Measurements from ENCODE around the gene ZNF3. TPM values are rescaled to one million over a fixed set of nuclear protein-coding genes. Genes with fewer than 3 reads are reported as not detected.

Gene ZNF3
- total RNA-seq, 2 donors from 2014 or later: 16.9 to 46.5 TPM

DNA sequence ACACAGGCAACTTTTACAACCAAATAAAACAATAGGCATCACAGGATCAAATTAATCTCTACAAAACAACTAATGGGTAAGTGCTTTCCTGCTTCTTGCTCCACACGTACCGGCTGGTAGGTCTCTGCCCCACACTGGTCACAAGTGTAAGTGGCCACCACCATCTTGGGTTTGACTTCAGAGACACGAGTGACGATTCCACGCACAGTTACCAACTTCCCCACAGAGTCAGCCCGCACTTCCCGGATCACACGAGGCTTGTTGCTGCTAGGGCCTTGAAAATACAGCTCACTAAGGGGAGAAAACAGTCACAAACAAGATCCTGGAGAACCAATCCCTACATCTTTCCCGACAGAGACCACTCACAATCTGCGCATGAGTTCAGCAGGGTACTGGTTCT, 17.4 kb upstream of the ZNF3 start:
- no peaks in the 10 kb centered on the region for H3K27me3 ChIP-seq
- H3K9me3 ChIP-seq: no peaks in the 10 kb centered on the region
- H3K4me3 ChIP-seq: no peak overlapping the region
- H3K36me3 ChIP-seq (replicated peaks in 1 of 2; ENCODE audit: insufficient read depth in 1 of 2, low read depth in 2 of 2): peaks cover 20 to 27% of the 10 kb centered on the region in 2 donors
- H3K4me1 ChIP-seq: peaks cover 27% of the 10 kb centered on the region
- ATAC-seq (no peak), DNase-seq (no peak)
- no peak overlapping the region for H3K27ac ChIP-seq
- no peak for TF ChIP-seq POLR2A (IDR thresholded peaks at IDR 0.05)
- no peak for TF ChIP-seq CTCF (IDR thresholded peaks at IDR 0.05)
- intact Hi-C loops (cut with DNase I): no loop called here
- WGBS, 2 donors: 80 to 83% methylated on average over 10 of the region's 10 CpGs

GRCh38 chr7:100095704-100096103, 14.2 kb upstream of the ZNF3 start:
- WGBS, 2 donors: 79 to 97% methylated on average over 16 to 17 of the region's 17 CpGs
- Histone ChIP-seq H3K4me1 (peaks cover 14% of the 10 kb centered on the region), H3K27me3 (no peaks in the 10 kb centered on the region), H3K36me3 (replicated peaks in 1 of 2; ENCODE audit: insufficient read depth in 1 of 2, low read depth in 2 of 2) (peaks cover 22 to 36% of the 10 kb centered on the region in 2 donors), H3K4me3 (no peak overlapping the region), H3K27ac (no peak overlapping the region), H3K9me3 (no peaks in the 10 kb centered on the region)
- DNase-seq (no peak), ATAC-seq (no peak)
- intact Hi-C loops (cut with DNase I): no loop called here
- no peak for TF ChIP-seq CTCF (IDR thresholded peaks at IDR 0.05)

DNA sequence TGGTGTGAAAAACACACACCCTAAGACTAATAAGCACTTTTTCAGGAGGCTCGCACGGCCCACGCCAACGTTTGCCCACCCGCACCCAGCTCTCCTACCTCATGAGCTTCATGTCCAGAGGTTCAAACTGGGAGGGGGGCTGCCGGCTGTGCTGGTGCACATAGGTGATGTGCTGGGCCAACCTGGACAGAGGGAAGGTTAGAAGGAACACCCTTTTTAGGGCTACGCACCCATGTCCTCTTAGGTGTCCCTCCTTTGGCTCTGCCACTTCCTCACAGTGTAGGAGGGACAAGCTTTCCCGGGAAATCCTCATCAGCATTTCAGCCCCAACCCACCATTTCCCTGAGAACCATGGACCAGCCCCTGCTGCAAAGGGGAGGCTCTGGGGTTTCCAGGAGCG, 13.8 kb upstream of the ZNF3 start:
- H3K36me3 ChIP-seq (replicated peaks in 1 of 2; ENCODE audit: insufficient read depth in 1 of 2, low read depth in 2 of 2): peaks cover 22 to 36% of the 10 kb centered on the region in 2 donors

GRCh38 chr7:100093925-100094486, 12.5 kb upstream of the ZNF3 start:
- intact Hi-C loops (cut with DNase I): no loop called here
- no peak for TF ChIP-seq POLR2A (IDR thresholded peaks at IDR 0.05)
- TF ChIP-seq CTCF (IDR thresholded peaks at IDR 0.05): no peak
- peaks cover 15% of the 10 kb centered on the region for H3K4me1 ChIP-seq
- DNase-seq (no peak), ATAC-seq (no peak)
- peaks cover 22 to 36% of the 10 kb centered on the region in 2 donors for H3K36me3 ChIP-seq (replicated peaks in 1 of 2; ENCODE audit: insufficient read depth in 1 of 2, low read depth in 2 of 2)
- no peak overlapping the region for H3K27ac ChIP-seq
- no peaks in the 10 kb centered on the region for H3K9me3 ChIP-seq
- no peak overlapping the region for H3K4me3 ChIP-seq
- no peaks in the 10 kb centered on the region for H3K27me3 ChIP-seq
- 83 to 92% methylated on average over 16 of the region's 16 CpGs for WGBS, 2 donors

More for the DNA sequence above, 13.8 kb upstream of the ZNF3 start:
- no peaks in the 10 kb centered on the region for H3K27me3 ChIP-seq
- intact Hi-C loops (cut with DNase I): no loop called here
- ATAC-seq: no peak
- no peak overlapping the region for H3K4me3 ChIP-seq
- DNase-seq: no peak
- H3K27ac ChIP-seq: no peak overlapping the region
- 86% methylated on average over 9 of the region's 9 CpGs for WGBS, 2 donors
- no peak for TF ChIP-seq POLR2A (IDR thresholded peaks at IDR 0.05)
- TF ChIP-seq CTCF (IDR thresholded peaks at IDR 0.05): no peak
- peaks cover 14% of the 10 kb centered on the region for H3K4me1 ChIP-seq
- no peaks in the 10 kb centered on the region for H3K9me3 ChIP-seq

GRCh38 chr7:100093498-100093897, 12.0 kb upstream of the ZNF3 start:
- peaks cover 13% of the 10 kb centered on the region for H3K4me1 ChIP-seq
- no peak for ATAC-seq

More at GRCh38 chr7:100093498-100093897, 12.0 kb upstream of the ZNF3 start:
- intact Hi-C loops (cut with DNase I): no loop called here
- H3K27me3 ChIP-seq: no peaks in the 10 kb centered on the region
- no peaks in the 10 kb centered on the region for H3K9me3 ChIP-seq
- DNase-seq: no peak
- 53 to 71% methylated on average over 6 to 13 of the region's 13 CpGs for WGBS, 2 donors
- no peak overlapping the region for H3K4me3 ChIP-seq
- TF ChIP-seq CTCF (IDR thresholded peaks at IDR 0.05) (no peak), POLR2A (IDR thresholded peaks at IDR 0.05) (no peak)
- H3K36me3 ChIP-seq (replicated peaks in 1 of 2; ENCODE audit: insufficient read depth in 1 of 2, low read depth in 2 of 2): peaks cover 22 to 36% of the 10 kb centered on the region in 2 donors
- H3K27ac ChIP-seq: no peak overlapping the region

Data from body of pancreas (tissue), 4 donors.